ENCODE data around the gene CRYL1. TPM values are rescaled to one million over a fixed set of nuclear protein-coding genes. Genes with fewer than 3 reads are reported as not detected.

CRYL1 gene
- total RNA-seq, 2 experiments from 2014 or later: 14.9 to 16.5 TPM

DNA sequence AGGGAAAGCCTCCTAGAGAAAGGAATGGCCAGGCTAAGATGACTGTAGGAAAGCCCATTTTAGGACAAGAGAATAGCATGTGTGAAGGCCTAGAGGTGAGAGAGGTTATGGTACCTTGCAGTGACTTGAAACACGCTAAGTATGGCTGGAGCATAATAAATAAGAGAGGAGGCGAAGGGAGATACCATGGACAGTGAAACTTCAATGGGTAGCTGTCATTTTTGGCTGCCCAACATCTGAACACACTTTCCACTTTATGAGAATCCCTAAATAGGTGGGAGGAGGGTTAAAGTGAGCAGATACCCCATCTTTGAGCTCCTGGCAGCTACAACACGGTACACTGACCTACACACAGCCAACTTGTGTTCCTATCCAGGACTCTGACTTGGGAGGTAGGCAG lies 33.3 kb upstream of the CRYL1 start:
- Mint-ChIP-seq H3K27ac (no peak overlapping the region), H3K27me3 (no peaks in the 10 kb centered on the region), H3K4me3 (no peak overlapping the region), H3K4me1 (no peaks in the 10 kb centered on the region), H3K9me3 (no peaks in the 10 kb centered on the region), H3K36me3 (no peaks in the 10 kb centered on the region)
- DNase-seq: no peak
- no peak for ATAC-seq (ENCODE audit: low read depth)
- POLR2A ChIA-PET: interaction anchor here (0.7 kb wide), 1 partner anchor 103 kb away, joined by 3 read pairs; no protein-coding TSS in a partner anchor

- H3K9me3 Mint-ChIP-seq: no peaks in the 10 kb centered on the region
- POLR2A ChIA-PET: no interaction called here
- no peak overlapping the region for H3K27ac Mint-ChIP-seq
Measured at GRCh38 chr13:20553311-20553710, 27.7 kb upstream of the CRYL1 start.

DNA sequence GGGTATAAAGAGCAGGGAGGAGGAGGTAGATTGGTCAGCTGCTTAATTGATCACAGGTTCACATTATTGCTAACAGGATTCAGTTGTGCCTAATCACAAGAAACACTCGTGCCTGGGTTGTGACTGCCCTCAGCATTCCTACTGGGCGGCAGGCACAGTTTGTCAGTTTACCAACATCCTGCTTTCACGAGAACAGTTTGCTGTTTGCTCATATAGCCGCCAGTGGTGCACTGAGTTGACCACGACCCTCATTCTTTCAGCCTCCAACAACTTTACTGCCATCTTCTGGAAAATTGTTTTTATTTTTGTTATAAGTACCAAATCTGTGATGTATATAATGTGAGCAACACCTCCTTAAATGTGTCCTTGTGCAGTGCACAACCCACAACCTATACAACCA lies 25.1 kb upstream of the CRYL1 start:
- Mint-ChIP-seq H3K27ac (no peak overlapping the region), H3K27me3 (peaks cover 2% of the 10 kb centered on the region), H3K36me3 (no peaks in the 10 kb centered on the region), H3K9me3 (no peaks in the 10 kb centered on the region), H3K4me1 (peaks cover 2% of the 10 kb centered on the region), H3K4me3 (no peak overlapping the region)
- POLR2A ChIA-PET: no interaction called here
- DNase-seq (no peak), ATAC-seq (ENCODE audit: low read depth) (no peak)

More at GRCh38 chr13:20553311-20553710, 27.7 kb upstream of the CRYL1 start:
- no peak for DNase-seq
- Mint-ChIP-seq H3K4me1 (no peaks in the 10 kb centered on the region), H3K27me3 (peaks cover 2% of the 10 kb centered on the region), H3K4me3 (no peak overlapping the region), H3K36me3 (no peaks in the 10 kb centered on the region)
- no peak for ATAC-seq (ENCODE audit: low read depth)

GRCh38 chr13:20547479-20547908 lies 21.8 kb upstream of the CRYL1 start:
- no peak for DNase-seq
- H3K4me3 Mint-ChIP-seq: no peak overlapping the region

GRCh38 chr13:20546556-20546955 lies 20.9 kb upstream of the CRYL1 start:
- H3K27ac Mint-ChIP-seq: no peak overlapping the region
- H3K36me3 Mint-ChIP-seq: no peaks in the 10 kb centered on the region
- ATAC-seq (ENCODE audit: low read depth) (no peak), DNase-seq (no peak)
- POLR2A ChIA-PET: no interaction called here
- no peak overlapping the region for H3K4me3 Mint-ChIP-seq
- no peaks in the 10 kb centered on the region for H3K27me3 Mint-ChIP-seq
- H3K9me3 Mint-ChIP-seq: no peaks in the 10 kb centered on the region
- peaks cover 2% of the 10 kb centered on the region for H3K4me1 Mint-ChIP-seq

More at GRCh38 chr13:20547479-20547908, 21.8 kb upstream of the CRYL1 start:
- Mint-ChIP-seq H3K27me3 (no peaks in the 10 kb centered on the region), H3K9me3 (no peaks in the 10 kb centered on the region), H3K4me1 (peaks cover 2% of the 10 kb centered on the region), H3K27ac (no peak overlapping the region), H3K36me3 (no peaks in the 10 kb centered on the region)
- POLR2A ChIA-PET: no interaction called here
- no peak for ATAC-seq (ENCODE audit: low read depth)

DNA sequence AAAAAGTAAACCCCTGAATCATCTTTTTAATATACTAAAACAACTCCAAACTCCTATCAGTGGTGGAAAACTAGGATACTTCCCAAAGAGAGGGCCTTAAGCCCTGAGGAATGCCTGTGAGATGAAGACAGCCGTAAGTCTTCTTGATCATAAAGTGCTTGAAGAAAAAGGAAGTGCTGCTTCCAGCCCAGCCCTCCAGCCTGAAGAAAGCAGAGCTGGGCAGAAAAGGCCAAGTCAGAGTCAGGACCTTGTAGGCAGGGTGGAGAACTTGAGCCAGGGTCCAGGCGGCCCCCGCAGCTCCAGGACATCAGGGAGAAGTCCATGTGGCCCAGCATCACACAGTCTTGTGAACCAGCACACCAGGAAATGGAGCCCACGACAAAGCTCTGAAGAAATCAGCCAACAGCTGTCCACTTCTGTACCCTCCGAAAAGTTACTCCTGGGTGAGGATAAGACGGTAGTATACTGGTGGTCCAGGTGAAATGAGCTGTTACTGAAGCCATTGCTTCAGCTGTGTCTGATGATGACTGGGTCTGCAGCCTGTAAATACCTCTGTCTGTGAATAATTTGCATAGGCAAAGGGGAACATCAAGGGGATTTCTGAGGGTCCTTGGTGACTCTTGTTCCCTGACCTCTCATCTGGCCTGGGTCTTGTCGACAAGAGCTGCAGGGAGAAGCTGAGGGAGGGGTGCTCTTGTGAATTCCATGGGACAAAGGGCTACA lies 18.7 kb upstream of the CRYL1 start:
- H3K27me3 Mint-ChIP-seq: no peaks in the 10 kb centered on the region
- H3K4me3 Mint-ChIP-seq: no peak overlapping the region

DNA sequence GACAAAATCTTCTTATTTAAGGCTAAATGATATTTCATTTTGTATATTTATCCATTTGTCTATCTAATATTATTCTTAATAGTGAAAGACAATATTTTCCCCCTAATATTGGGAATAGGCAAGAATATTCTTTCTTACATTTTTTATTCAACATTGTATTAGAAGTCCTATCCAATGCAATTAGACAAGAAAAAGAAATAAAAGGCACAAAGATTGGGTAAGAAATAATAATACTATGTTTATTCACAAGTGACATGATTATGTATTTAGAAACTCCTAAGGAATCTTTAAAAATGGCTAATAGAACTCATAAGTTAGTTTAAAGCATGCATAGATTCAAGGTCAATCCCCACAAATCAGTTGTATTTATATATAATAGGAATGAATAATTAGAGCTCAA lies 11.3 kb upstream of the CRYL1 start:
- no peak overlapping the region for H3K4me3 Mint-ChIP-seq
- H3K9me3 Mint-ChIP-seq: peaks cover 5% of the 10 kb centered on the region
- peaks cover 2% of the 10 kb centered on the region for H3K36me3 Mint-ChIP-seq
- ATAC-seq (ENCODE audit: low read depth) (no peak), DNase-seq (no peak)
- POLR2A ChIA-PET: interaction anchor here (0.5 kb wide), 1 partner anchor 173 kb away, joined by 5 read pairs; no protein-coding TSS in a partner anchor
- no peak overlapping the region for H3K27ac Mint-ChIP-seq
- no peaks in the 10 kb centered on the region for H3K4me1 Mint-ChIP-seq
- H3K27me3 Mint-ChIP-seq: peaks cover 2% of the 10 kb centered on the region

More for the DNA sequence above, 18.7 kb upstream of the CRYL1 start:
- ATAC-seq (ENCODE audit: low read depth) (no peak), DNase-seq (no peak)
- POLR2A ChIA-PET: no interaction called here
- H3K4me1 Mint-ChIP-seq: peaks cover 2% of the 10 kb centered on the region
- H3K9me3 Mint-ChIP-seq: no peaks in the 10 kb centered on the region
- H3K27ac Mint-ChIP-seq: no peak overlapping the region
- no peaks in the 10 kb centered on the region for H3K36me3 Mint-ChIP-seq

DNA sequence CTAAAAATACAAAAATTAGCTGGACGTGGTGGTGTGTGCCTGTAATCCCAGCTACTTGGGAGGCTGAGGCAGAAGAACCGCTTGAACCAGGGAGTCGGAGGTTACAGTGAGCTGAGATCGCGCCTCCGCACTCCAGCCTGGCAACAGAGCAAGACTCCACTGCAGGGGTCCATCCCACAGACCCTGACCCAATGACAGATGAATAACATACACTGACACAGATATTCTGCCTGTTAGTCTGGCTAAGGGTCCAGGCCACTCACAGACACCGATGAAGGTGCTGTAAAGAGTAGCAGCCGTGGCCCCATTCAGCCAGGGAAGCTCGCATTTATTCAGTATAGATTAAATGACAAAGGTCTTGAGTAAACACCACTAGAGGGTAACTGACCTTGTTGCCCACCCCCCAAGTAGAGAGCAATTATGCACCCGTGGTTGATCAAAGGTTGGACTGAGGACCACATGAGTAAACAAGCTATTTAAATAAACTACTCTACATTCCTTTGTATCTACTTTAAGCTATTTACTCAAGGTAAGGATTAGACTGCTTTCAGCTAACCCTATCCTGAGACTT lies 8.5 kb upstream of the CRYL1 start:
- H3K4me1 Mint-ChIP-seq: no peaks in the 10 kb centered on the region
- ATAC-seq (ENCODE audit: low read depth): no peak
- peaks cover 11% of the 10 kb centered on the region for H3K9me3 Mint-ChIP-seq
- H3K27ac Mint-ChIP-seq: no peak overlapping the region
- no peak for DNase-seq
- POLR2A ChIA-PET: no interaction called here
- H3K36me3 Mint-ChIP-seq: peaks cover 3% of the 10 kb centered on the region
- H3K4me3 Mint-ChIP-seq: no peak overlapping the region
- H3K27me3 Mint-ChIP-seq: peaks cover 4% of the 10 kb centered on the region

- no peak overlapping the region for H3K27ac Mint-ChIP-seq
- DNase-seq (no peak), ATAC-seq (ENCODE audit: low read depth) (no peak)
- peaks cover 2% of the 10 kb centered on the region for H3K27me3 Mint-ChIP-seq
- peaks cover 13% of the 10 kb centered on the region for H3K4me1 Mint-ChIP-seq
- peaks cover 7% of the 10 kb centered on the region for H3K9me3 Mint-ChIP-seq
- H3K36me3 Mint-ChIP-seq: peaks cover 2% of the 10 kb centered on the region
- H3K4me3 Mint-ChIP-seq: no peak overlapping the region
- POLR2A ChIA-PET: no interaction called here
Measured at GRCh38 chr13:20528452-20528851, 2.8 kb upstream of the CRYL1 start.

DNA sequence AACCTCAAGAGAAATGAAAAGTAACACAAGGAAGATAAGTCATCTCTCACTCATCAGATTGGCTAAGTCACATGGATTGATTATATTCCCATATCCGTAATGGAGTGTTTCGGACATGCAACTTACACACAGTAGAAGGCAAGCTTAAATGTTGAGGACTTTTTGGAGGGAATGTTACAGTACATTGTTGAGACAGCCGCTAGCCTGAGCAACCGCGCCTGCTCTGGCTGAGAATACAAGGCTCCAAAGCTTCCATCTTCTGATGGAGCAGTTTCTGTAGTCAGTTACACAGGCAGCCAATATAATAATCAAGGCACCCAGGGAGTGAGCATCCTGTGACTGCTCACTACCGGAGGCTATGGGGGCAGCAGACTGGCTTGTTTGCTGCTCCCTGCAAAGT lies 1.0 kb upstream of the CRYL1 start:
- Mint-ChIP-seq H3K4me1 (peaks cover 16% of the 10 kb centered on the region), H3K27ac (peak overlapping the region; percentile 86), H3K27me3 (peaks cover 2% of the 10 kb centered on the region), H3K9me3 (peaks cover 6% of the 10 kb centered on the region), H3K4me3 (peak overlapping the region; percentile 83), H3K36me3 (peaks cover 2% of the 10 kb centered on the region)
- ATAC-seq (ENCODE audit: low read depth) (no peak), DNase-seq (no peak)
- POLR2A ChIA-PET: interaction anchor here (0.7 to 1.5 kb wide), 2 partner anchors 39 to 71 kb away, joined by 3 read pairs; no protein-coding TSS in a partner anchor

GRCh38 chr13:20525144-20525600 lies 485 bp downstream of the CRYL1 start:
- DNase-seq: no peak
- no peaks in the 10 kb centered on the region for H3K9me3 Mint-ChIP-seq
- H3K27ac Mint-ChIP-seq: peak overlapping the region; percentile 75
- ATAC-seq (ENCODE audit: low read depth): peak; percentile 16
- H3K4me3 Mint-ChIP-seq: peak overlapping the region; percentile 87
- H3K27me3 Mint-ChIP-seq: peaks cover 2% of the 10 kb centered on the region
- H3K4me1 Mint-ChIP-seq: peaks cover 16% of the 10 kb centered on the region
- POLR2A ChIA-PET: interaction anchor here (0.6 to 1.5 kb wide), 4 partner anchors 14 to 49 kb away, joined by 3 to 4 read pairs (median 3); no protein-coding TSS in a partner anchor
- no peaks in the 10 kb centered on the region for H3K36me3 Mint-ChIP-seq

GRCh38 chr13:20521364-20522115 lies 4.1 kb downstream of the CRYL1 start:
- no peak for ATAC-seq (ENCODE audit: low read depth)
- POLR2A ChIA-PET: interaction anchor here (0.6 kb wide), 1 partner anchor 46 kb away, joined by 3 read pairs; no protein-coding TSS in a partner anchor
- H3K9me3 Mint-ChIP-seq: no peaks in the 10 kb centered on the region
- no peak overlapping the region for H3K27ac Mint-ChIP-seq
- no peak overlapping the region for H3K4me3 Mint-ChIP-seq
- DNase-seq: no peak
- peaks cover 15% of the 10 kb centered on the region for H3K4me1 Mint-ChIP-seq
- peaks cover 2% of the 10 kb centered on the region for H3K36me3 Mint-ChIP-seq
- H3K27me3 Mint-ChIP-seq: no peaks in the 10 kb centered on the region

DNA sequence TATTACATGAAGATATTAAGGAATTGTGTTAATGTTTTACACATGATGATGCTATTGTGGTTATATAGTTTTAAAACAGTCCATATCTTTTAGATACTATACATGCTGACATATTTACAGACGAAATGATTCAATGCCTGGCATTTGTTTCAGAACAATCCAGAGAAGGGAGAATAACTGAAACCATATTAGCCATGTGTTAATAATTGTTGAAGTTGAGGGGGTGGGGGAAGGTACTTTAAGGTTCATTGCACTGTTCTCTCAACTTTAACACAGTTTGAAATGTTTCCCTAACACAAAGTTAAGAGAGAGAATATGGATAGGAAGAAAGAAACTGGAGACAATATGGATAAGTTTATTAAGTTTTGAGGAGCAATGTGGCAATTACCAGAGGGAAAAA lies 5.8 kb downstream of the CRYL1 start:
- POLR2A ChIA-PET: no interaction called here
- peaks cover 8% of the 10 kb centered on the region for H3K4me1 Mint-ChIP-seq
- DNase-seq: no peak
- no peak overlapping the region for H3K27ac Mint-ChIP-seq
- no peaks in the 10 kb centered on the region for H3K27me3 Mint-ChIP-seq
- no peak overlapping the region for H3K4me3 Mint-ChIP-seq
- ATAC-seq (ENCODE audit: low read depth): no peak
- peaks cover 4% of the 10 kb centered on the region for H3K36me3 Mint-ChIP-seq
- no peaks in the 10 kb centered on the region for H3K9me3 Mint-ChIP-seq
